ENCODE results near the gene KCNIP4. TPM values are rescaled to one million over a fixed set of nuclear protein-coding genes. Genes with fewer than 3 reads are reported as not detected.
A peak's percentile ranks its signal among the peaks of the same experiment; 100 is the strongest.

KCNIP4 gene
- total and polyA plus RNA-seq, 2 of the 8 experiments (the other 6 are each of a cell fraction or from before 2014, with no cell fraction given) = 0.06 TPM; not detected in 1

DNA sequence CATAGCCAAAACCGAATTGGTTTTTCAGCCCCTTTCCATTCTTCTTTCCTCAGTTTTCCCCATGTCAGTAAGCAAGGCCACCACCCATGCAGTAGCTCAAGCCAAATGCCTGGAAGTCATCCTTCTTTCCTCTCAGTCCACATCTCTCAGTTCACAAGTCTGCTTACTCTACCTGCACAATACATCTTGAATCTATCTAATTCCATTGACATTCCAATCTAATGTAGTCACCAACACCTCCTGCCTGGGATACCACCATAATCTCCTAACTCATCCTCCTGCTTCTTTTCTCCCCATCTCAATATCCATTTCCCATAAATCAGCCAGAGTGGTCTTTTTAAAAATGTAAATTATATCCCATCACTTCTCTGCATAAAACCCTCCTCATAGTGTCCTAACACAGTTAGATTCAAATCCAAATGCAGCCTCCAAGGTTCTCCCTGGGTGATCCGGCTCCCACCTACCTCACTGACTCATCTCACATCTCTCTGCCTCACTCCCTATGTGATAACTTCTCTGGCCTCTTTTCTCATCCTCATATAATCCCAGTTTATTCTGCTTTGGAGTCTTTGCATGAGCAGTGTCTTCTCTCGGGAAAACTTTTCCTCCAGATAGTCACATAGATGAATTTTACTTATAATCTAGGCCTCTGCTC is 26.9 kb downstream of the KCNIP4 start:
- no peak for FAIRE-seq
- no peak overlapping the region for H3K27ac ChIP-seq (ENCODE audit: low read depth, low read length)
- DNase-seq (ENCODE audit: low read depth in 1 of 2, low spot score in 2 of 2) = no peak
- H2AFZ ChIP-seq (ENCODE audit: low read length) = no peak overlapping the region
- no peak overlapping the region for H3K4me2 ChIP-seq (ENCODE audit: insufficient read depth in 1 of 2, low read depth in 2 of 2, low read length in 2 of 2)
- H2BK15ac ChIP-seq (ENCODE audit: low read length) = no peak overlapping the region
- POLR2A ChIA-PET (ENCODE audit: partially characterized antibody) = no interaction called here
- no peak overlapping the region for H3K56ac ChIP-seq (replicated peaks; ENCODE audit: insufficient read length, low read depth, low read length)
- H4K91ac ChIP-seq (replicated peaks; ENCODE audit: insufficient read length, low read length) = no peak overlapping the region
- TF ChIP-seq TAF1 (IDR thresholded peaks at IDR 0.05; ENCODE audit: low read depth, low read length) (no peak), RXRA (IDR thresholded peaks at IDR 0.05; ENCODE audit: insufficient read depth, low read depth, low read length) (no peak), SUZ12 (IDR thresholded peaks at IDR 0.05; ENCODE audit: low read length) (no peak), TBP (IDR thresholded peaks at IDR 0.05; ENCODE audit: low read depth, low read length) (no peak), JUND (IDR thresholded peaks at IDR 0.05; ENCODE audit: low read length) (peak; percentile 53), MAFK (IDR thresholded peaks at IDR 0.05; ENCODE audit: low read depth, low read length) (no peak), POLR2AphosphoS5 (IDR thresholded peaks at IDR 0.05; ENCODE audit: low read depth, low read length) (no peak), SAP30 (IDR thresholded peaks at IDR 0.05; ENCODE audit: insufficient read depth, insufficient replicate concordance, low read length) (no peak)
- H3K79me2 ChIP-seq (ENCODE audit: control insufficient read depth in 1 of 2, insufficient read depth in 2 of 2, low read length in 2 of 2) = no peaks in the 10 kb centered on the region
- H4K20me1 ChIP-seq (replicated peaks in 1 of 2; ENCODE audit: control insufficient read depth in 1 of 2, insufficient read depth in 2 of 2, low read length in 2 of 2) = no peaks in the 10 kb centered on the region
- H2BK20ac ChIP-seq (ENCODE audit: low read length) = no peak overlapping the region
- no peak overlapping the region for H3K14ac ChIP-seq (ENCODE audit: insufficient read length)
- H3K79me1 ChIP-seq (ENCODE audit: low read depth, low read length) = no peaks in the 10 kb centered on the region
- H2BK12ac ChIP-seq (ENCODE audit: low read depth, low read length) = no peak overlapping the region
- WGBS, 2 experiments (ENCODE audit: extremely low coverage in 1 of 2, insufficient coverage in 1 of 2, insufficient read length in 1 of 2, insufficient replicate concordance in 2 of 2, low coverage in 1 of 2, low lambda C conversion rate in 2 of 2, missing lambda C conversion rate in 1 of 2) = 92% methylated on average over 3 of the region's 3 CpGs; no CpG with 5 or more reads in 1 of the 2 experiments
- no peaks in the 10 kb centered on the region for H3K27me3 ChIP-seq (replicated peaks in 1 of 4; ENCODE audit: control insufficient read depth in 3 of 4, extremely low read depth in 1 of 4, insufficient read depth in 3 of 4, low read length in 3 of 4)
- CTCF ChIA-PET (ENCODE audit: partially characterized antibody) = interaction anchor here (1.2 kb wide), 1 partner anchor 12 kb away, joined by 4 read pairs; no protein-coding TSS in a partner anchor
- H3K9ac ChIP-seq (replicated peaks in 1 of 4; ENCODE audit: extremely low read depth in 1 of 4, low read depth in 3 of 4, low read length in 3 of 4) = no peak overlapping the region
- H3K4me3 ChIP-seq (ENCODE audit: extremely low read depth in 1 of 4, insufficient read depth in 2 of 4, low read depth in 3 of 4, low read length in 4 of 4) = no peak overlapping the region
- H2BK120ac ChIP-seq (replicated peaks; ENCODE audit: low read depth, low read length) = no peak overlapping the region
- H2AK5ac ChIP-seq (ENCODE audit: low read depth, low read length) = no peak overlapping the region
- no peak overlapping the region for H4K8ac ChIP-seq (ENCODE audit: extremely low read depth, insufficient read depth, low read length)
- H3K4me1 ChIP-seq (replicated peaks in 1 of 4; ENCODE audit: control insufficient read depth in 3 of 4, insufficient read depth in 4 of 4, low read length in 3 of 4) = no peaks in the 10 kb centered on the region
- no peaks in the 10 kb centered on the region for H3K36me3 ChIP-seq (ENCODE audit: control insufficient read depth in 2 of 4, insufficient read depth in 4 of 4, low read length in 3 of 4)
- no peak overlapping the region for H4K5ac ChIP-seq (ENCODE audit: insufficient read length, low read depth, low read length)
- no peak overlapping the region for H3K23ac ChIP-seq (ENCODE audit: insufficient read length)
- no peak overlapping the region for H2BK5ac ChIP-seq (ENCODE audit: low read depth, low read length)
- H3K23me2 ChIP-seq (ENCODE audit: low read depth, low read length) = no peaks in the 10 kb centered on the region
- no peak overlapping the region for H3K4ac ChIP-seq (replicated peaks; ENCODE audit: insufficient read length, low read depth, low read length)
- no peak overlapping the region for H3K18ac ChIP-seq (ENCODE audit: extremely low read depth, low read length)
- no peaks in the 10 kb centered on the region for H3K9me3 ChIP-seq (ENCODE audit: insufficient read depth in 2 of 2, low read depth in 1 of 2, low read length in 1 of 2)

All from H1 (cell line).